ENCODE results near the gene RGS7BP.
"Not testable (repeated sequence)": the region's sequence is repeated elsewhere in the genome, so short reads cannot be mapped to it uniquely, and the experiment has no call there.

The RGS7BP gene

GRCh38 chr5:64558641-64559040 is 52.8 kb downstream of the RGS7BP start:
- DNase-seq (ENCODE audit: low read depth, low spot score), result not testable (repeated sequence)

DNA sequence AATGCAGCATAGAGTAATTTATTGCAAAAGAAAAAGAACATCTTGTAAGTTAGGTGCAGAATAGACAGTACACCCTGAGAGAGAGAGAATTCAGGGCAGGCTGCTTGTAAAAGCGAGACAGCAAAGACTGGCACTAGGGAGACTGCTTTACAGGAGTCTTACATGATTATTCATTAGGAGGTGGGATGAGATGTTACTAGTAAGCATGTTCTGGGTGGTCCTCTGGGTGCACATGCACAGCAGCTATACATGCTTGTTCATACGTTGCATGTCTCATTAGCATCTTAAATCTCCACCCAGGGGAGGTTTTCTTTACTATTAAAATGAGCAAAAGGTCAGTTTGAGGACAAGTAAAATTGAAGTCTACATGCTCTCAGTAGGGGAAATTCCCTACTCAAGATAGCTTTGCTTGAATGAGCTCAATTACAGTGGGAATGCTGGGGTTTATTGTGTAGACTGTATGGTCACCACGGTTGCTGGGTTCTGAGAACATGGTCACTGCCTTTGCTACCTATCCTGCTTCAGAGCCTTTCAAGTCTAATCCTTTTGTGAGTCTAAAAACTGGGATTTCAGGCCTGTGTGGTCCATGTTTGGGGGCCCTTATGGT is 60.6 kb downstream of the RGS7BP start:
- DNase-seq (ENCODE audit: low read depth, low spot score), result no peak

- no peak for DNase-seq (ENCODE audit: low read depth, low spot score)
Observed at GRCh38 chr5:64569858-64570257, 64.0 kb downstream of the RGS7BP start.

- no peak for DNase-seq (ENCODE audit: low read depth, low spot score)
Observed at GRCh38 chr5:64570395-64570996, 64.7 kb downstream of the RGS7BP start.

DNA sequence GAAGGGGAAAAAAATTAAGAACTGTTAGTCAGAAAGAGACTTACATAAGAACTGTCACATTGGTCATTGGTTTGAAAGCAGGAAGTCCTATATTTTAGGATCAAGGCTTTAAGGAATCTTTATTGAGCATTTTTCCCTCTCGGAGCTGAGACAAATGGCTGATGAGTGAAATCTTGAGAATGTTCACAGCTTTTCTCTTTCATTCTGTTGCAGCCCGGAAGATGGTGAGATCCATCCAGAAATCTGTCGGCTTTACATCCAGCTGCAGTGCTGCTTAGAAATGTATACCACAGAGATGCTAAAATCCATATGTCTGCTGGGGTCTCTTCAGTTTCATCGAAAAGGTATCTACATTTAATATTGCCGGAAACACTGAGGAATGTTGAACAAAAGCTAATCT is 69.7 kb downstream of the RGS7BP start:
- DNase-seq (ENCODE audit: low read depth, low spot score), result no peak

DNA sequence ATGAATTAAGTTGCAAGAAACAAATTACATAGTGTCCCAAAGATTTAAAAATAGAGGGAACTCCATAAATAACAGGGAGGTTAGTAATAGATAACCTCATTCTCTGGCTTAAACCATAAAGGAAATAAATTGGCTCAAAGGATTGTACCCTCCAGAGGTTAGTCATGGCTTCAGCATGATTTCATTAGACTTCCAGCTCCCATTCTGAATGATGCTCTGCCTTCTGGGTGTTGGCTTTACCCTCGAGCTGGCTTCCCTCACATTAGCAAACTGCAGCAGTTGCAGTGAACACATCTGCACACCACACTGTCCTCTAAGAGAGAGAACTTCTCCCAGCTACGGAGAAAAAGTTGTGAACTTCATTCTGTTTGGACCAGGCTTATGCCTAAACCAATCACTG is 70.4 kb downstream of the RGS7BP start:
- DNase-seq (ENCODE audit: low read depth, low spot score), result no peak

DNA sequence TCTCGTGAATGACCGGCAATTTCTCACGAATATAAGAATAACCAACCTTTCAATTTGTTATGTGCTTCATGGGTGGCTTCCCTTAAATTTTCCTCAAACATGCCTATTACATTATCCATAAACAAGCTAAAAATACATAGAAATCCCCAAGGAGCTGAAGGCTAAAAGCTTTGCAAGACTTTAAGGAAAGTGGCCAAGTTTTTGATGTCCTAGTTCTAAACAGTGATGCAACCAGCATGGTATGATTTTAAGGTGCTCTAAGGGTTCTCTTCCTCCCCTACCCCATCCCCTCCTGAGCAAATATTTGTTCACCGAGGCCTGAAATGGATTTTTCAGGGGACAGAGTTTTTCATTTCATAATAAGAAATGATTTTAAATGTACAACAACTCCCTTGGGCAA is 79.8 kb downstream of the RGS7BP start:
- DNase-seq (ENCODE audit: low read depth, low spot score), result no peak

GRCh38 chr5:64587370-64587769 is 81.6 kb downstream of the RGS7BP start:
- no peak for DNase-seq (ENCODE audit: low read depth, low spot score)

DNA sequence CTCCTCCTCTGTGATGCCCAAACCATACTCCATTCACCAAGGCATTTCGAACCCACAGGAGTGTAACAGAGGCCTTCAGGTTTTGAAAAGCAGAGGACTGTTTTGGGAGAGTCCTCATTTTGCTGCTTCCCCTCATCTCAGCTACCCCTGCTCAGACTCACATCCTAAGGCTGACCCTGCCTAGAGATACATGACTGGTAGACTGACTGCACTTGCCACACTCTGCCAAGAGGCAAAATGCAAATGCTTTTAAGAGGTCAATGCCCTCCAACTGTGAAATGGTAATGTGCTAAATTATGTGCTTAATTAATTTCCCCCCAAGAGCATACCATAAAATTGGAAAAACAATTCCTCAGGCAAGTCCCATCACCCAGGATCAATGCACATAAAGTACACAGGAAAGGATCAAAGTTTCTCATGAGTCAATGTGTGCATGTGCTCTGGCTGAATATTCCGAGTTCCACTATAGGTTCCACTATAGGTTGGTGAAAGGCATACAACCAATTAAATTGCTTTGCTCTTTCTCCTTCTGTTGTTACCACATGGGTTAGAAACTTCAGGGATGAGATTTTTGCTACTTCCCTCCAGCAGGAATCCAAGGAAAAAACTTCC is 87.0 kb downstream of the RGS7BP start:
- DNase-seq (ENCODE audit: low read depth, low spot score), result no peak

GRCh38 chr5:64594025-64594424 is 88.2 kb downstream of the RGS7BP start:
- DNase-seq (ENCODE audit: low read depth, low spot score), result no peak

DNA sequence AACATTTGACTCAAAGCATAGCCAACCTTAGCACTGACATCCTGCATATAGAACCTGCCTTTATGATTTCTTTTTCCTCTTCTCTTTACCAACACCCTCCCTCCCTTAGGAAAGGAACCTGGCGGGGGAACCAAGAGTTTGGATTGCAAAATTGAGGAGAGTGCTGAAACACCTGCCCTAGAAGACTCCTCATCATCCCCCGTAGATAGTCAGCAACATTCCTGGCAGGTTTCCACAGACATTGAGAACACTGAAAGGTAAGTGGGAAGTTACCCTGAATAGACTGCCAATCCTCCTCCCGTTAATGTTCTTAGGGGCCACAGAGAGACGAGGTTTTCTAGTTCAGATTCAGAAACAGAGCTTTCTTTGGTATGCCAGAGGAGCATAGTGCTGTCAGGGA is 88.8 kb downstream of the RGS7BP start:
- DNase-seq (ENCODE audit: low read depth, low spot score), result no peak

DNA sequence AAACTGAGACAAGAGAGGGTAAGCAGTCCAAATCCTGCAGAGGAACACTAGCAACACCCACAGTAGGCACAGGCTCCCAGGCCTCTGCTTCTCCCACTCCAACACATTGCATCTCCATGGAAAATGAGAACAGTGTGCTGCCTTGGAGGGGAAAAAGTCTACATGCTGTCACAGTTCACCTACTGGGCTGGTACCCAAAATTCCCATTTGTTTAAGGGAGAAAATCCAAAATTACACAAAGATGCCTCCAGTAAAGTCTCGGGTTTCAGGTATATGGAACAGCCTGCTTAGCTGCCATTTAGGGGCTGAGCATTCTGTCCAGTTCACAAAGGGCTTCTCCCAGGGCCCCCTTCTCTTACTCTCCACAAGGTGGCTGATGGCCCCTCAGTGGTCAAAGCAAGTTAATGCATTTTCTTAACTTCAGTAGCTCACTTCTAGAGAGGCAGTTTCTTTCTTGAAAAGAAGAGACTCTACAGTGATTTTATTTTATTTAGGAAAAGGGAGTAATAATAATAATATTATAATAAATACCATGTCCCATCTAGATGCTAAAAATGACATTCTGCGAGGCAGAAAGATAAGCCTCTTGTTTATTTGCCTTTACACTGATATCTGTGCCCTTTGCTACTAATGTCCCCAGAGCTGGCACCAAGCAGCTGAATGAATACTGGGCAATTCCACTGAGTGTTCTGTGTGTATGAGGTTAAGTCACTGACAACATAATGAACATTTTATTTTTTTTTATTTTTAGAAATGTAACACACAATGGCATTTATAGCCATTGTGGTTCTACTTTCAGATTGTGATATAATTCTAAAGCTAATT is 89.4 kb downstream of the RGS7BP start:
- no peak for DNase-seq (ENCODE audit: low read depth, low spot score)

DNA sequence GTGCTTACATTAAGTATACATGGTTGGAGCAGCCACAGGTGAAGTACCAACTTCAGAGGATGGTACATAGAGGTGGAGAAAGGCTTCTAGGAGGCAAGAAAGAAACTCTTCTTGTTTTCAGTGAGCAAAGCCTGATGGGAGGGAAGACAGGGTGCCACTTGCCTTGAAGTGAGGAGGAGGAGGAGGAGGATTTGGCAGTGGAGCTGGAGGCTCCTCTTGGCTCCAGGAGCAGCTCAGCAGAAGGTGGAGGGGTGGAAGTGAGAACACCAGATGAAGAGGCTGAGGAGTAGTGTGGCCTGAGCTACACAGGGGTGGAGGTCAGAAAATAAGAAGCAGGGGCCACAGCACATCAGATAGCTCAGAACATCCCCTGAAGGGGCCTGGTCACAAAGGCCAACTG is 93.4 kb downstream of the RGS7BP start:
- no peak for DNase-seq (ENCODE audit: low read depth, low spot score)

DNA sequence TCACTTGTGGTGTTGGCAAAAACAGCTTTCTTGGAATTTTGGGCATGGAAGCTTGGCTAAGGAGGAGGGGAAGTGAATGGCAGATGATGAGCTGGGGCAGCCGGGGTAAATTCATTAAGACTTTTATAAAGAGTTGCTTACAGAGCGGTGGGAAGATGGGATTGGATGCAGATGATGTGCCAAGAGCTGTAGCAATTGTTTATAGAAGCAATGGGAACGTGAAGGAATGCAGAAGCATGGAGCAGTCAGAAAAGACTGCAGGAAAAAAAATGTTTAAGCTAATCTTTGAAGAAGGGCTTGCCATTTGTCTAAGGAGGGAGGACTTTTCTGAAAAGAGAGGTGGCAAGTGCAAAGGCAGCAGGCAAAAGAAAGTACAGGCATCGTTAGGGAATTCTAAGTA is 97.9 kb downstream of the RGS7BP start:
- no peak for DNase-seq (ENCODE audit: low read depth, low spot score)

- DNase-seq (ENCODE audit: low read depth, low spot score), result no peak
Observed at GRCh38 chr5:64606926-64607325, 101.1 kb downstream of the RGS7BP start.

- peak; percentile 34 for DNase-seq (ENCODE audit: low read depth, low spot score)
Observed at GRCh38 chr5:64612344-64612961, 106.6 kb downstream of the RGS7BP start.

DNA sequence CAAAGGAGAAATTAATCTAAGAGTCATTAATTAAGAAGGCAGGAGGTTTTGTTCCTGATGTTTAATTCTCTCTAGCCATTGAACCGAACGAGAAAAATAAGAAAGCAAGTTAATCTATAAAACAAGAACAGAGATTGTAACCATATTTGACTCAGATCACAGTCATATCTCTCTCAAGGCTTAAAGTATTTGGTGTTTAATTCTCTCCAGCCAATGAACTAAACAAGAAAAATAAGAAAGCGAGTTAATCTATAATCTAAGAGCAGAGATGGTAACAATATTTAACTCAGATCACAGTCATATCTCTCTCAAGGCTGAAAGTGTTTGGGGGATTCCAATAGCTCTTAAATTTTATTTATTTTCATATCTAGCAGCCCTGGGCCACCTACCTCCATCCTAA is 110.1 kb downstream of the RGS7BP start:
- DNase-seq (ENCODE audit: low read depth, low spot score), result no peak

DNA sequence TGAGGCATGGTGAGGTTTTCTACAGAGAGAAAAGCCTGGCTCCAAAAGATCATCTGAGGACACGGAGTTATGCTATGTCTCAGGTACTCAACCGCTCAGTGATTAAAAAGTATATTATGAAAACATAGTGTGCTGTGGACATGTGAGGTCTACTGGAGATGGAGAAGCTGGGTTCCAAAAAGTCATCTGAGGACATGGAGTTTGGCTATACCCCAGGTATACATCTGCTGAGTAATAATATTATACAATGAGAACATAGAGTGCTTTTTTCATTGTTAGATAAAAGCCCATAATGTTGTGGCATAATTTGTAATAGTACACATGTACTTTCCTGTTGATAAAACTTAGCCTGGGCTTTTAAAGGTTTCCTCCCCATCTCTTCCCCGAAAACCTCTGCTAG is 113.8 kb downstream of the RGS7BP start:
- DNase-seq (ENCODE audit: low read depth, low spot score), result no peak

GRCh38 chr5:64622991-64623390 is 117.2 kb downstream of the RGS7BP start:
- DNase-seq (ENCODE audit: low read depth, low spot score), result no peak

- DNase-seq (ENCODE audit: low read depth, low spot score), result peak; percentile 39
Observed at GRCh38 chr5:64625678-64626077, 119.9 kb downstream of the RGS7BP start.

DNA sequence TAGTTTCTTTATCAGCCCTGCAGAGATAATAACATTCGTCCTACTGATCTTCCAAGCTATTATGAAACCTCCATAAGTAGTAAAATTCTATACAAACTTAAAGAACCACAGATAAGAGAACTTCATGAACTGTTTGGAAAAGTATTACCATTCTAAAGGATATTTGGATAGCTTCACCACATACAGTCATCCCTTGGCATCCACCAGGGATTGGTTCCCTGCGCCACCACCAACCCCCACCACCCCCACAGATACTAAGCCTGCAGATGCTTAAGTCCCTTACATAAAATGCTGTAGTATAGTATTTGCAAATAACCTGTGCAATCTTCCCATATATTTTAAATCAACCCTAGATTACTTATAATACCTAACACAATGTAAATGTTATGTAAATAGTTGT is 123.1 kb downstream of the RGS7BP start:
- no peak for DNase-seq (ENCODE audit: low read depth, low spot score)

- DNase-seq (ENCODE audit: low read depth, low spot score), result no peak
Observed at GRCh38 chr5:64629841-64630240, 124.0 kb downstream of the RGS7BP start.
